GM18907 (cell line): ENCODE data around the gene EDRF1.
"Not testable (repeated sequence)": the region's sequence is repeated elsewhere in the genome, so short reads cannot be mapped to it uniquely, and the experiment has no call there.

Experiments used
- ATAC-seq: cut with Tn5 transposase; IDR thresholded peaks from one replicate; pipeline ENCODE4 v1.9.1; 2021; ENCODE audit warnings: mild to moderate bottlenecking, moderate library complexity; ENCODE audit not compliant: unreplicated experiment

Gene EDRF1

GRCh38 chr10:125719173-125720001 is at the start of gene EDRF1:
TSS of gene EDRF1 (plus strand) at chr10:125719709. CDS start at chr10:125719808, 99 bp downstream.
- ATAC-seq, result peak; percentile 92

DNA sequence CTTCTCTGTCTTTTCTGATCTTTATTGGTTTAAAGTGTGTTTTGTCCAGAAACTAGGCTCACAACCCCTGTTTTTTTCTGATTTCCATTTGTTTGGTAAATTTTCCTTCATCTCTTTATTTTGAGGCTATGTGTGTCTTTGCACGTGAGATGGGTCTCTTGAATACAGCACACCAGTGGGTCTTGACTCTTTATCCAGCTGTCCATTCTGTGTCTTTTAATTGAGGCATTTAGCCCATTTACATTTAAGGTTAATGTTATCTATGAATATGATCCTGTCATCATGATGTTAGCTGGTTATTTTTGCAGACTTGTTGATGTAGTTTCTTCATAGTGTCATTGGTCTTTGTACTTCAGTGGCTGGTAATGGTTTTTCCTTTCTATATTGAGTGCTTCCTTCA is 46.6 kb upstream of the EDRF1 start:
- ATAC-seq, result no peak

GRCh38 chr10:125679436-125679835 is 40.1 kb upstream of the EDRF1 start:
- no peak for ATAC-seq

DNA sequence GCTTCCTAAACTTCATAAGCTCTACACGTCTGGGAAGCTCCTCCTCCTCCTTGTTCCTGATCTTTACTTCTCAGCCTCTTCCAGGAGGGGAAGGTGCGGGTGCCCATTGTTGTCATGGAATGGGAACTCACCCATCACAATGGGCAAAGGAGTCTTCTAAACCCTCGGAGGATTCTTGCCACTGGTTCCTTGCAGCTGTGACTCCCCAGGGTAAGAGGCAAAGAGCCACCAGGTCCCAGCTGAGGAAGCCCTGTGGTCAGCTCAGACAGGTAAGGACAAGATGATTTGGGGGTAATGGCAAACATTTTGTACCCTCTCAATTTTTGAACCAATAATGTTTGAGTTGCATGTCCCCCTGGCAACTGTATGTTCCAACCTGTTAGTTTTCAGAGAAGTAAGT is 36.4 kb upstream of the EDRF1 start, which contains the start of gene TEX36:
TEX36 (minus strand) TSS at position 101 of the 400 bp plus-strand sequence. CDS start 174 bp downstream, outside the sequence.
- ATAC-seq, result no peak

DNA sequence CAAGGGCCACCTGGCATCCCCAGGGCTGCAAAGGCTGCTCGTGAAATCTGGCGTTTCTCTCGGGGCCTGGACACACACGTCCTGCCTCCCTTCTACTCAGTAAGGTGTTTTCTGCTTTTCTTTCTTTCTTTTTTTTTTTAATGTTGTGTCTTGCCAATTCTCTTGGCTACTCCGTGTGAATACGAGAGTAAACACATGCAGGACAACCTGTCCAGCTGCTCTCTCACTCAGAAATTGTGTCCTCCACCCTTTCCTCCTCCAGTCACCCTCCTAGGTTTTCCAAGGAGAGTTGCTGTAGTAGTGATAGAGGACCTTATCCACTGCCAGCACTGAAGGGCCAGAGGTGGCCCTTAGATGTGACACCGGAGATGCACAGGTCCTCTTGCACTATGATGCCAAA is 35.7 kb upstream of the EDRF1 start:
- ATAC-seq, result no peak

DNA sequence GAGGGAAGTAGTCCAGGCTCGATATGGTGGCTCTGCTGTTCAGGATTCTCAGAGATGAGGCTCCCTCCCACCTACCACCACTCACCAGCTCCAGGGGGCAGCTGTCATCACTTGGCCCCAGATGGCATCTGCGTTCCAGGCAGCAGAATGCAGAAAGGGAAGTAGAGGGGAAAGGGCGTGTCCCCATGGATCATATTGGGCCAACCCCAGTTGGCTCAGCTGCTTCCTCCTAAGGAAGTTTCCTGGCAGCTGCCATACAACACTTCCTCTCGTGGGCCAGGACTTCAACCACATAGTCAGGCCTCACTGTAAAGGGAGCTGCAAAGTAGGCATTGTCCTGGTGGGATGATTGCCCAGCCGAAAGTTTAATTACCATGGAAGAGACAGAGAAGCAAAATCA is 34.9 kb upstream of the EDRF1 start:
- no peak for ATAC-seq

DNA sequence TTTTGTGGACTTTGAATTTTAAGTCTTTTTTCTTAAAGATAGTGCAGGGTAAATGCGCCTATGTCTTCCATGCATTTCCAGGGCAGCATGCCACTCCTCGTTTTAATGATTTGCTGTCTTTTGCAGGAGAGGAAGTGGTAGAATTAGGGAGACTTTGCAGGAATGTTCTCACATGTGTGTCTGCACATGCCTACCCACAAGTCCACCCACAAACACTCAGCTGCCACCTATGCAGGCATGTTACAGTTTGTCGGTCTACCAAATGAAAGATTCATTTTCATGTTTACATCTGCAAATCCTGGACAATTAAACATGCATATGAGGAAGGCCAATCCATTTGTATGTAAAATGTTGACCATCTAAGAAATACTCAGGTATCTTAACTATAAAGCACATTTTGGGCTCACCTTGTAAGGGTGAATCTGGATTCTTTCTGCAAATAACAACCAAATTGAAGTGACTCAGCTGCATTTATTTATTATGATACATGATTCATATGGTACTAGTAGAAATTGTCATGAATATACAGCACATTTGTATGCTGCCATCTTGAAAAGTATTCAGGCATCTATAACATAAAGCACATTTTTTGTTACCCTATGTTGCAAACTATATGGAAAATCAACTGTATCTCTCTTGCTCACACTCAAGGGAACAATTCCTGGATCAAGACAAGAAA is 31.9 kb upstream of the EDRF1 start:
- no peak for ATAC-seq

DNA sequence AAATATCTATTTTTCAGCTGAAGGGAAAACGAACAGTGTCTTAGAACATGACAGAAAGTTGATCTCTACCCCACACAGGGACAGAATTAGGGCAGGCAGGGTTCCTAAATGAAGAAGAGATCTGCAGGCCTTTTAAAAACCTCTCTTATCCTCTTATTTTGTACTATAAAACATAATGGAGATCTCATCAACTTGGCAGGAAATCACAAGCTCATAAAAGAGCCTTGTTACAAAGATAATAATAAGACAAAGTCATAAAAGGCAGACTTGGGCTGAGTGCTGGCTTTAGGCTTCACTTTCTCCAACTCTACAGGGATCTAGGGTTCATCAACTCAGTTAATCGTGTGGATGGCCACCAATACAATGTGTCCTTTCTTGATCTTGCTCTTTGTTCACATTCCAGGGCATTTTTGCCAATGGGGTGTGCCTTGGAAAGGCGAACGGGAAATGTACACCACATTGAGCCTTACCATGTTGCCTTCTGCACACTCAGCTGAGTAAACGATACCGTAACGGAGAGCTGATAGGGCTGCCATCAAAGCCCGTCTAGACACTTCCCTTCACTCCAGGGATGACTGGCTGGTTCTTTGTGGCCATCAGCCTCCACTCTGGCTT is 29.4 kb upstream of the EDRF1 start:
- ATAC-seq, result no peak

DNA sequence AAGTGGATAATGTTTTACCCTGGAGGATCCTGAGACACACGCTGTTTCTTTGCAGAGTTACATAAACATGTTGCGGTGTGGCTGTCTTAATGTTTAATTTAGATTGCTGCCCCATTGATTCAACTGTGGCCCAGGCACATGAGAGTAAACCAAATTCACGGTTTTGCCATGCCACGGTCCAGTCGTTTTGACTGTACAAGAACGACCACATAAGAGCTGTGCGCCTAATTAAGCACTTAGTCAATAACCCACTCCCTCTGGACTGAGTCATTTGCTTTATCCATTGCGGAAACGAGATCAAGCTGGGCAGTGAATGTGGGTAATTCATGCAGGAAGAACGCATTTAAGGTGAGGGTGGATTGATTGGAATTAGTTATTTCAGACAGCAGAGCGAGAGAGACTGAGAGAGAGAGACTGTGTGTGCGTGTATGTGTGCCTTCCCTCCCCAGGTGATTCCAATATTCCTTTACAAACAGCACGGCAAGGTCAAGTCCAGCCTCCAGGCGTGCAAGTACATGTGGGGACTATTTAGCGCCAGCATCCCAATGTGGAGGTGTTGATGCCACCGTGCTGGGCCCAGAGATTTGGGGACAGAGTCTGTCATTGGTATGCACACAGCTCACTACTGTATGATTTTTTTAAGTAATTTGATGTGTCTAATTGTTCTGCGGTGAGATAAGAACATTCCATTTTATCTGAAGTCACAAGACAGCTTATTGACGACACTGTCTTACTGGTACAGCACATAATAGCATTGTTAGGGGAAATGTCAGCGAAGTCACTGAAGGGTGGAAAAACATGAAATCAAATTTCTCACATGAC is 28.1 kb upstream of the EDRF1 start:
- peak; percentile 60 for ATAC-seq

- no peak for ATAC-seq
These were observed 27.3 kb upstream of the EDRF1 start for GRCh38 chr10:125692196-125692595.

DNA sequence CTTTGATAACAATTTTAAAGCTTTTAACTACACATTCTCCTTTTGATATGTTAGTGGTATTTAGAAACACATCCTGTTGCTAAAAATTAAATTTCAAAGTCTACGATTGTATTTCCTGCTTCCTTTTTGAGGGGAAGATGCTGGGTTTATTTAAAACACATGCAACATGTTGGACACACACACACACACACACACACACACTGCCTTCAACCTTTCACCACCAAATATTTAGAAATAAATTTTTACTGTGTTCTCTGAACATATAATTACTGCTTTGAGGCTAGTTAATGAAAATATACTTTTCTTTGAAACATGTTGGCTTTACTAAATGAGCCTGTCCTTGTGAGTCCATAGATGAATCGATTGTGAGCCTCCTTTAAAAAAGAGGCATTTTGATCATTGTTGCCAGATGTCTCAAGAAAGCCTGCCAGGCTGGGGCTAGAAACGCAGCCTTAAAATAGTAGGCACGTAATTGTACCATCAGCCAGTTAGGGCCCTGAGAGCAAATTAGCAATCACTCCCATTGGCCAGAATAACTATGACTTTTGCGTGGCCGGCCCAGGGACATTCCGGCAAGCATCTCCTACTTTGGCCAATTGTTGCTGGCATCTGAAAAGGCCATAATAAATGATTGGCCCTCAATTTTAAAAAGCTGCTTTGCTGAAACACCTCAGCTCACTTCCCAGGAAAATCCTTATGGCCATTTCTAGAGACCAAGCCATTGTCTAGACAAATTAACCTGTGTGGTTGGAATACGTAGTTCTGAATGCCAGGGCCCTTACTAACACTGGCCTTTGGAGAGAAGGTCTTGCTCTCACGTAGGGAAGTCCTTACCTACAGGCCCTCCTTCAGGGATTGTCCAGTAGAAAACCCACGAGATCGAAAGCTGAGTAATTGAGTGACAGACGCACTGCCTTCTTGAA is 26.6 kb upstream of the EDRF1 start:
- no peak for ATAC-seq

DNA sequence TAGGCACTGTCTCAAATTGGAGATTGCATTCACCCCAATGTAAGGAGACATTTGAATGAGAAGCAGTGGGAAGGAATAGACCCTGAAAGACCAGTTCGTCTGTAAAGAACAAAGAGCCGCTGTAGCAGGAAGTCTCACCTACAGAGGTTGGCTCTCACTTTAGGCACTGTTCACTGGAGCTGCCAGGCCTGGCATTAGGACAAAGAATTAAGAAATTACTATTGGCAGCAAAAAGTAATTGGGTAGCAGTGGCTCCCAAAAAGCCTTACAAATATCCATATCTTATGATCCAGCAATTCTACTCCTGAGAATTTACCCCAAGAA is 26.0 kb upstream of the EDRF1 start:
- no peak for ATAC-seq

DNA sequence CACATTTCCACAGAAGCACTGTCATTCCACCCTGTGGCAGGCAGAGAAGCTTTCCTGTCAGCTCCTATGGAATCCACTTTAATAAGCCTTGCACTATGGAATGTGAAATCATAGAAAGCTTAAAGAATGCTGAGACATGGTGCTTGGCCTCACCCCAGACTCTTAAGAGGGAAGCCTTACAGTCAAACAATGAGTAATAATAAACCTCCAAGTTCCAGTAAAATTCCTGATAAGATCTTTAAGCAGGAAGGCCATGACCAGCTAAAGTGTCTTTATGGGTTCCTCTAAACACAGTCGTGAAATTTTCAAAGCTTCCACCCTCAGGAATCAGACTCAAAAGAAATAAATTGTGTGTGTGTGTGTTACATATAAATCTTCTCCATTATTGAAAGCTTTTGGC is 24.6 kb upstream of the EDRF1 start:
- ATAC-seq, result no peak

- ATAC-seq, result not testable (repeated sequence)
These were observed 22.6 kb upstream of the EDRF1 start for GRCh38 chr10:125696884-125697283.

DNA sequence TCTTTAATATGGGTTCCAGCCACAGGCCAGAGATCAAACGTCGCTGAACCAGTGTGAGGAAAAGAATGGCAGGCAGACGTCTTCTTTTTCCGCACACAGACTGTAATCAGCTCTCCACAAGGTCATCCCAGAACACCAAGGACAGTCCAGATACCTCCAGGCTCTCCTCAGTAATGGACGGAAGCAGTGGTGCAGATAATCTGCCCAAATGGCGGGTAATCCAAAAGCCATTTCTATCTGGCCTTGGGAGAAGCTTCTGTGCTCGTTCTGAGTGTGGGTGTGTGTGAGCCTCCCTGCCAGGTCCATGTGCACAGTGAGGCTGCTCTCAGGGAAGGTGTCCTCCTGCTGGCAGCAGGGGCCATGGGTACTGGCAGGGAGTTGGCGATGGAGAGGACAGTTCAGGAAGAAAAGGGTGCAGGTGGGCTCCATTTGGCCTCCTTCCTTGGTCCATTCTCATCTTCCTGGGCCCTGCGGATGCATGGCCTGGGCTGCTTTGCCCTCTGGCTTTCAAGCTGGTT is 21.0 kb upstream of the EDRF1 start:
- no peak for ATAC-seq

DNA sequence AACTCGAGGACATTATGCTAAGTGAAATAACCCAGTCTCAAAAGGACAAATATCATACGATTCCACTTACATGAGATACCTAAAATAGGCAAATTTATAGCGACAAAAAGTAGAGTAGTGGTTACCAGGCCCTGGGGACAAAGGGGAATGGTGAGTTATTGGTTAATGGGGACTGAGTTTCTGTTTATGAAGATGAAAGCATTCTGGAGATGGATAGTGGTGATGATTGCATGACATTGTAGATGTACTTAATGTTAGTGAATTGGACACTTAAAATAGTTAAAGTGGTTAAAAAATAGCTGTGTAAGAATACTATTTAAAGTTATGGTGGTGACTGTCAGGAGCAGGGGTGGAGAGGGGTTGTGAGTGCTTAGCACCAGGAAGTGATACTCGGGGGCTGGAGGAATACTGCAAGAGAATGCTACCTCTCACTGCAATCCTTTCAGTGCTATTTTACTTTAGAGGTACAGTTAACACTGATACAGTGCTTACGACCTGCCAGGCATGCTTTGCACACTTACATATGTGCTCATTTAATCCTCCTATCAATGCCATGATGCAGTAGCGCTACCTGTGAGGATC is 19.9 kb upstream of the EDRF1 start:
- ATAC-seq, result no peak

GRCh38 chr10:125700355-125700911 is 19.1 kb upstream of the EDRF1 start:
- ATAC-seq, result no peak

DNA sequence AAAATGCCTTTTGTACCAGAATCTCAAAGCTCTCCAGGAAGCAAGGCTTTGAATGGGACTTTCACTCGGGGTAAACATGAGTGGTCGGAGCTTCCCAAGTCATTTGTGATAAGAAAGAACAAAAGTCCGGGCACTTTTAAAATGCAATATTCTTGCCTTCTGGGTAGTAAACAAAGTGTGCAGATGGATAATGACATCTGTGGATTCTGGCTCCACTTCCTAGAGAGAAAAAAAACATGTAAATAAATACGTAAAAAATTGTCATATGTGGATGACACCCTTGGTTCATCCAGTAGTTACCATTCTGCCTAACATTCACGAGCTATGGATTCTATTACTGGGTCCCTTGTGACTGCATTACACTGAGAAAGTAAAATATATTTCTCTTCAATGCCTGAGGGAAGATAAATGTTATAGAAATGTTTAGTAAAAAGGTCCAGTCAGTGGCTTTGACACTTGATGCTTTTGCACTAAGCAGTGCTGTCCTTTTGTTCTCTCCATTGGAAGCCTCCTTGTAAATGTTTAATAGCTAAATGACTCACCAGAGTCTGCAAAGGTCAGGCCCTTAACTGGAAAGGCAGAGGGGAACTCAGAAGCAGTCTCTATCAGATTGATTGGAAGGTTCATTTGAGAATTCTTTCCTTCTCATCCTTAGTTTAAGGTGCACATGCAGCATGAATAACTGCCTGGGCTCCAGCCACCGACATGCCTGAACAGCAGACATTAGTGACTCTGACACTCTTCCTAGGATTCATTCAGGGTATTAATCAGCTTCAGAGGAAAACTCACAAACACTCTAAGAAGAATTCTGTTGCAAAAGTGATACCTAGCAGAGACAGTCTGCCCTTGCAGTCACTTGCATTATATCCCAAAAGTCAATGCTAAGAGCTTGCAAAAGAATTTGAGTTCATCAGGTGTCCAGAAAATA is 11.7 kb upstream of the EDRF1 start:
- peak; percentile 75 for ATAC-seq
